ENCODE data around the gene AHNAK2.

- TF ChIP-seq EZH2 (IDR thresholded peaks at IDR 0.05; ENCODE audit: low read depth) (no peak), CTCF (conservative IDR thresholded peaks at IDR 0.05) (no peak)
Measured at GRCh38 chr14:104968153-104968527, 10.0 kb downstream of the AHNAK2 start.
